ENCODE results near the gene GPRC5D.

GRCh38 chr12:12960639-12961209 lies 8.8 kb upstream of the GPRC5D start:
- TF ChIP-seq EZH2 (IDR thresholded peaks at IDR 0.05; ENCODE audit: borderline replicate concordance, insufficient read depth, low read length, poor library complexity, severe bottlenecking) (no peak), CTCF (IDR thresholded peaks at IDR 0.05; ENCODE audit: poor library complexity, severe bottlenecking) (no peak), MXI1 (conservative IDR thresholded peaks at IDR 0.05; ENCODE audit: poor library complexity, severe bottlenecking) (no peak), POLR2AphosphoS5 (IDR thresholded peaks at IDR 0.05) (no peak)

All from neural cell (in vitro differentiated cells).